Smooth muscle cell (in vitro differentiated cells): ENCODE results near the gene AKT3. TPM values are rescaled to one million over a fixed set of nuclear protein-coding genes. Genes with fewer than 3 reads are reported as not detected.

Experiments
- DNase-seq: peaks from one replicate; lab custom pipeline; 2025; ENCODE audit not compliant: unreplicated experiment; lab: John Stamatoyannopoulos, UW
- H2AFZ ChIP-seq: fragments of 200-600 bp; sonication (generic); 2 replicates; pipeline ENCODE4 v1.6.0; 2016; ENCODE audit warnings: antibody characterized with exemption, low read depth, mild to moderate bottlenecking
- H3F3A ChIP-seq: fragments of 200-600 bp; sonication (generic); 2 replicates; pipeline ENCODE4 v1.6.0; 2017; ENCODE audit warnings: antibody characterized with exemption, low read depth
- H3K27ac ChIP-seq: fragments of 200-600 bp; sonication (generic); 2 replicates; pipeline ENCODE4 v1.5.1; 2016; ENCODE audit warnings: low read depth, mild to moderate bottlenecking
- H3K27me3 ChIP-seq: fragments of 200-600 bp; sonication (generic); 2 replicates; pipeline ENCODE4 v1.6.1; 2016; ENCODE audit warnings: low read depth, mild to moderate bottlenecking
- H3K36me3 ChIP-seq: fragments of 200-600 bp; sonication (generic); 2 replicates; pipeline ENCODE4 v1.5.1; 2016; ENCODE audit warnings: low read depth
- H3K4me1 ChIP-seq: fragments of 200-600 bp; sonication (generic); 2 replicates; pipeline ENCODE4 v1.5.1; 2016; ENCODE audit warnings: low read depth
- H3K4me2 ChIP-seq: fragments of 200-600 bp; sonication (generic); 2 replicates; pipeline ENCODE4 v1.6.0; 2016; ENCODE audit warnings: mild to moderate bottlenecking
- H3K4me3 ChIP-seq: fragments of 200-600 bp; sonication (generic); 2 replicates; pipeline ENCODE4 v1.5.1; 2016; ENCODE audit warnings: mild to moderate bottlenecking
- H3K79me2 ChIP-seq: fragments of 200-600 bp; sonication (generic); 2 replicates; pipeline ENCODE4 v1.6.0; 2016; ENCODE audit warnings: low read depth, mild to moderate bottlenecking
- H3K9ac ChIP-seq: fragments of 200-600 bp; sonication (generic); 2 replicates; pipeline ENCODE4 v1.6.0; 2016; ENCODE audit warnings: low read depth
- H3K9me3 ChIP-seq: fragments of 200-600 bp; sonication (generic); replicated peaks from 2 replicates; pipeline ENCODE4 v1.5.1; 2016; ENCODE audit warnings: low read depth
- H4K20me1 ChIP-seq: fragments of 200-600 bp; sonication (generic); 2 replicates; pipeline ENCODE4 v1.6.0; 2016; ENCODE audit warnings: low read depth
- WGBS: methylation state at CpG from one replicate; pipeline ENCODE4 v1.1.7; 2016; ENCODE audit warnings: low lambda C conversion rate; 5-methylcytosine and 5-hydroxymethylcytosine counted together
- polyA plus RNA-seq: library from polyadenylated mRNA; unstranded; fragments of >200 nt; fragmentation: Nextera tagmentation; extraction: Ambion mirVana; gene quantifications from 2 replicates; pipeline ENCODE4 v1.2.1, GENCODE V29; 2016
- total RNA-seq: library from RNA; depleted of rRNA; stranded (reverse); fragments of >200 nt; gene quantifications from 2 replicates; pipeline ENCODE4 v1.2.3, GENCODE V29; 2014
- TF ChIP-seq, protein P1 (sequence below): fragments of 200-600 bp; sonication (generic); IDR thresholded peaks from 2 replicates; pipeline ENCODE4 v1.5.1; 2017; ENCODE audit warnings: borderline replicate concordance, mild to moderate bottlenecking, antibody characterized with exemption; ENCODE audit not compliant: insufficient read depth, poor library complexity, severe bottlenecking

AKT3 gene
- total and polyA plus RNA-seq, 2 experiments from 2014 or later, result 5.5 to 32.3 TPM

GRCh38 chr1:243495442-243496186, 354.4 kb downstream of the AKT3 start:
- peaks cover 17% of the 10 kb centered on the region for H3K4me1 ChIP-seq
- H3K9me3 ChIP-seq, result no peaks in the 10 kb centered on the region
- H3K27ac ChIP-seq, result peak overlapping the region; percentile 91
- H3K4me2 ChIP-seq, result peak overlapping the region; percentile 57
- H3K27me3 ChIP-seq, result no peaks in the 10 kb centered on the region
- H3K79me2 ChIP-seq, result no peaks in the 10 kb centered on the region
- TF ChIP-seq, protein P1, sequence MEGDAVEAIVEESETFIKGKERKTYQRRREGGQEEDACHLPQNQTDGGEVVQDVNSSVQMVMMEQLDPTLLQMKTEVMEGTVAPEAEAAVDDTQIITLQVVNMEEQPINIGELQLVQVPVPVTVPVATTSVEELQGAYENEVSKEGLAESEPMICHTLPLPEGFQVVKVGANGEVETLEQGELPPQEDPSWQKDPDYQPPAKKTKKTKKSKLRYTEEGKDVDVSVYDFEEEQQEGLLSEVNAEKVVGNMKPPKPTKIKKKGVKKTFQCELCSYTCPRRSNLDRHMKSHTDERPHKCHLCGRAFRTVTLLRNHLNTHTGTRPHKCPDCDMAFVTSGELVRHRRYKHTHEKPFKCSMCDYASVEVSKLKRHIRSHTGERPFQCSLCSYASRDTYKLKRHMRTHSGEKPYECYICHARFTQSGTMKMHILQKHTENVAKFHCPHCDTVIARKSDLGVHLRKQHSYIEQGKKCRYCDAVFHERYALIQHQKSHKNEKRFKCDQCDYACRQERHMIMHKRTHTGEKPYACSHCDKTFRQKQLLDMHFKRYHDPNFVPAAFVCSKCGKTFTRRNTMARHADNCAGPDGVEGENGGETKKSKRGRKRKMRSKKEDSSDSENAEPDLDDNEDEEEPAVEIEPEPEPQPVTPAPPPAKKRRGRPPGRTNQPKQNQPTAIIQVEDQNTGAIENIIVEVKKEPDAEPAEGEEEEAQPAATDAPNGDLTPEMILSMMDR, result no peak
- H3F3A ChIP-seq, result peaks cover 9% of the 10 kb centered on the region
- 69% methylated on average over 24 of the region's 24 CpGs for WGBS
- H2AFZ ChIP-seq, result no peak overlapping the region
- H3K4me3 ChIP-seq, result no peak overlapping the region
- DNase-seq, result no peak
- no peaks in the 10 kb centered on the region for H4K20me1 ChIP-seq
- H3K9ac ChIP-seq, result peak overlapping the region; percentile 40
- no peaks in the 10 kb centered on the region for H3K36me3 ChIP-seq

- peaks cover 9% of the 10 kb centered on the region for H3F3A ChIP-seq
- no peaks in the 10 kb centered on the region for H3K36me3 ChIP-seq
- H3K79me2 ChIP-seq, result no peaks in the 10 kb centered on the region
- TF ChIP-seq, protein P1, result no peak
- H3K9me3 ChIP-seq, result no peaks in the 10 kb centered on the region
- DNase-seq, result no peak
- H3K27ac ChIP-seq, result peak overlapping the region; percentile 91
- no peak overlapping the region for H2AFZ ChIP-seq
- H3K4me3 ChIP-seq, result no peak overlapping the region
- no peak overlapping the region for H3K4me2 ChIP-seq
- peaks cover 20% of the 10 kb centered on the region for H3K4me1 ChIP-seq
- H3K9ac ChIP-seq, result peak overlapping the region; percentile 11
- no peaks in the 10 kb centered on the region for H4K20me1 ChIP-seq
- 87% methylated on average over 15 of the region's 15 CpGs for WGBS
- no peaks in the 10 kb centered on the region for H3K27me3 ChIP-seq
Observed at GRCh38 chr1:243494741-243495431, 355.2 kb downstream of the AKT3 start.

GRCh38 chr1:243493156-243494129, 356.6 kb downstream of the AKT3 start:
- no peaks in the 10 kb centered on the region for H4K20me1 ChIP-seq
- H3K9ac ChIP-seq, result no peak overlapping the region
- H2AFZ ChIP-seq, result no peak overlapping the region
- TF ChIP-seq, protein P1, result no peak
- peaks cover 23% of the 10 kb centered on the region for H3K4me1 ChIP-seq
- H3K36me3 ChIP-seq, result no peaks in the 10 kb centered on the region
- H3F3A ChIP-seq, result peaks cover 9% of the 10 kb centered on the region
- H3K9me3 ChIP-seq, result no peaks in the 10 kb centered on the region
- H3K4me2 ChIP-seq, result no peak overlapping the region
- no peaks in the 10 kb centered on the region for H3K27me3 ChIP-seq
- 72% methylated on average over 13 of the region's 14 CpGs for WGBS
- H3K4me3 ChIP-seq, result no peak overlapping the region
- DNase-seq, result no peak
- H3K27ac ChIP-seq, result peak overlapping the region; percentile 91
- no peaks in the 10 kb centered on the region for H3K79me2 ChIP-seq
